MCF 10A (cell line): ENCODE measurements around the gene METTL2A. TPM values are rescaled to one million over a fixed set of nuclear protein-coding genes. Genes with fewer than 3 reads are reported as not detected.
"Not testable (repeated sequence)": the region's sequence is repeated elsewhere in the genome, so short reads cannot be mapped to it uniquely, and the experiment has no call there.

Experiments
- Bru-seq: library from RNA; stranded (reverse); fragments of 400-500 nt; gene quantifications from one replicate; lab custom pipeline; 2021; lab: Mats Ljungman, UMichigan
- BruChase-seq, 2 experiments: library from RNA; stranded (reverse); fragments of 400-500 nt; gene quantifications; one replicate each; lab custom pipeline; 2021; lab: Mats Ljungman, UMichigan
- BruUV-seq: library from RNA; stranded (reverse); fragments of 400-500 nt; replicated peaks from 2 replicates; lab custom pipeline; 2021; lab: Mats Ljungman, UMichigan
- CTCF ChIA-PET: fragments of 300-600 bp; sonication (Branson Sonifier 250); formaldehyde crosslinking; extraction: SDS; loops from one replicate; lab custom pipeline; 2021; ENCODE audit warnings: antibody characterized with exemption, inconsistent platforms; lab: Yijun Ruan, JAX
- POLR2A ChIA-PET: fragments of 300-600, 350-650 bp; sonication (Branson Sonifier 250); formaldehyde crosslinking; extraction: SDS; loops from one replicate; lab custom pipeline; 2020; ENCODE audit warnings: antibody characterized with exemption, inconsistent platforms; lab: Yijun Ruan, JAX
- DNase-seq: peaks from one replicate; pipeline ENCODE4 v3.0.0-alpha.2; 2018; ENCODE audit not compliant: unreplicated experiment
- H3K27ac Mint-ChIP-seq: one replicate; pipeline ENCODE4 v1.8.0; 2022; ENCODE audit warnings: mild to moderate bottlenecking, low read depth, mixed read lengths; ENCODE audit not compliant: unreplicated experiment
- H3K27me3 Mint-ChIP-seq: one replicate; pipeline ENCODE4 v1.8.0; 2022; ENCODE audit warnings: mixed read lengths; ENCODE audit not compliant: insufficient read depth, unreplicated experiment
- H3K36me3 Mint-ChIP-seq: one replicate; pipeline ENCODE4 v1.8.0; 2022; ENCODE audit warnings: mild to moderate bottlenecking, moderate library complexity, mixed read lengths; ENCODE audit not compliant: insufficient read depth, unreplicated experiment
- H3K4me1 Mint-ChIP-seq: one replicate; pipeline ENCODE4 v1.8.0; 2022; ENCODE audit warnings: mixed read lengths; ENCODE audit not compliant: insufficient read depth, unreplicated experiment
- H3K4me3 Mint-ChIP-seq: one replicate; pipeline ENCODE4 v1.8.0; 2022; ENCODE audit warnings: mild to moderate bottlenecking, moderate library complexity, mixed read lengths; ENCODE audit not compliant: unreplicated experiment
- H3K9me3 Mint-ChIP-seq: one replicate; pipeline ENCODE4 v1.8.0; 2022; ENCODE audit warnings: mixed read lengths; ENCODE audit not compliant: unreplicated experiment
- intact Hi-C: fragments of 100-400 bp; cut with micrococcal nuclease; formaldehyde crosslinking; loops from 2 replicates; pipeline ENCODE4 v1.14.1; 2022
- long read RNA-seq: library from polyadenylated mRNA; stranded (forward); transcript quantifications from one replicate; pipeline ENCODE4 v2.0.0, GENCODE V29; 2022
- total RNA-seq: library from RNA; stranded (reverse); gene quantifications from 2 replicates; pipeline ENCODE4 v1.2.3, GENCODE V29; 2022
- TF ChIP-seq, protein P1 (sequence below): fragments of 200-600 bp; IDR thresholded peaks from one replicate; pipeline ENCODE4 v1.8.0; 2022; ENCODE audit warnings: antibody characterized with exemption, mild to moderate bottlenecking; ENCODE audit not compliant: unreplicated experiment

The METTL2A gene, protein sequence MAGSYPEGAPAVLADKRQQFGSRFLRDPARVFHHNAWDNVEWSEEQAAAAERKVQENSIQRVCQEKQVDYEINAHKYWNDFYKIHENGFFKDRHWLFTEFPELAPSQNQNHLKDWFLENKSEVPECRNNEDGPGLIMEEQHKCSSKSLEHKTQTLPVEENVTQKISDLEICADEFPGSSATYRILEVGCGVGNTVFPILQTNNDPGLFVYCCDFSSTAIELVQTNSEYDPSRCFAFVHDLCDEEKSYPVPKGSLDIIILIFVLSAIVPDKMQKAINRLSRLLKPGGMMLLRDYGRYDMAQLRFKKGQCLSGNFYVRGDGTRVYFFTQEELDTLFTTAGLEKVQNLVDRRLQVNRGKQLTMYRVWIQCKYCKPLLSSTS
- total RNA-seq, result 25.4 and 28.0 TPM in 2 replicates
- percentile 77 among the genes with signal in this experiment for Bru-seq, nascent RNA
- percentile 78 among the genes with signal in this experiment for BruChase-seq, experiment 1, labeled RNA remaining after a 6-hour chase
- percentile 74 among the genes with signal in this experiment for BruChase-seq, experiment 2, labeled RNA remaining after a 2-hour chase
- long read RNA-seq, transcript METTL2A-201 (9 exons, 2,537 nt), result major isoform, 30 of 43 reads
- long read RNA-seq, transcript METTL2A-202 (8 exons, 1,556 nt), result minor isoform, 9 of 43 reads
- long read RNA-seq, partial matches to known transcripts, result 2 of 43 reads
- long read RNA-seq, other reads (novel, unspliced or antisense), result 2 of 43 reads

DNA sequence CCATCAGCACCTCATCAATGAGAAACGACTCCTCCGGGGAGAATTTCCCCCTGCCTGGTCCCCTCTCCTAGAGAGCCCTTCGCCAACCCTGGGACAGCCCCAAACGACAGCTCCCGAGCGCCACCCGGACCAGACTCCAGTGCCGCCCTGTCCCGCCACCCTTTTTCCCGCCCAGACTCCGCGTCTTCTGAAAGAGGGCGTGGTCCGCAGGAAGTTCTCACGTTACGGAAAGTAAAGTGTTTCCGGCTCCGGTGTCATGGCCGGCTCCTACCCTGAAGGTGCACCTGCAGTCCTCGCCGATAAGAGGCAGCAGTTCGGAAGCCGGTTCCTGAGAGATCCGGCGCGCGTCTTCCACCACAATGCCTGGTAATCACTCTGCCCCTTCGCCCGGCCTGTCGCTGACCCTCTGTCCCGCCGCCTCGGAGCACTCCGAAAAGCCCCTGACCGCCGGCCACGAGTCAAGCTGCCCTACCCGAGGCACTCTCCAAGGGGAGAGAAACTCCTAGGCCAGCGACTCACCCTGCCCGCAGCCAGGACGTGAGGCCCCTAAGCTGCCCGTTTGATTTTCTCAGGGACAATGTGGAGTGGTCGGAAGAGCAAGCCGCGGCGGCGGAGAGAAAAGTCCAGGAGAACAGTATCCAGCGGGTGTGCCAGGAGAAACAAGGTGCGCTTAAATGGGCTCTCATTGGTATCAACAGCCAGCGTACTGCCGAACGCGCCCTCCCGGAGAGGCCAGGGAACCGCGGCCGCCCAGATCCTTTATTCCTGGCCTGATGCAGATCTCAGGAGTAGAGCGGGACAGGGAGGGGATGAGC is at the start of gene METTL2A:
Gene METTL2A (plus strand): TSS at position 251 of the 815 bp plus-strand sequence. CDS start 6 bp downstream, at position 257.
- H3K36me3 Mint-ChIP-seq, result peaks cover 16% of the 10 kb centered on the region
- CTCF ChIA-PET, result interaction anchor here (0.7 kb wide), 1 partner anchor 169 kb away, joined by 3 read pairs; no protein-coding TSS in a partner anchor
- not testable (repeated sequence) for BruUV-seq

DNA sequence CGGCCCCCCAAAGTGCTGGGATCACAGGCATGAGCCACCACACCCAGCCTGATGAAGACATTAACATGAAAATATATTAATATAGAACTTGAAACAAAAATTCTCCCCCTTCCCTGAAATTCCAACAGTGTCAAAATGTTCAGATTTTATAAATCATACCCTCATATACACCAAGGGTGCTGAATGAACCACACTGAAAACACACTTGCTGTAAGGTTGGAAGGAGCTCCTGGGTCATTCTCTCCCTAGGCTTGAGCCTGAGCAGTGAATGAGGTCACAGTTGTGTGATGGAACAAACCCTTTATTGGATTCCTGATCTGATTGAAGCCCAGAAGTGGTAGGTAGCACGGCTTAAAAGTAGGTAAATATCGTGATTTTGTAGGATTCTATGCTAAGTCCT is 43.4 kb upstream of the METTL2A start, which contains the start of gene EFCAB3:
Gene EFCAB3 (plus strand): TSS at position 301 of the 400 bp plus-strand sequence. CDS start 2,427 bp downstream, outside the sequence.
- Mint-ChIP-seq H3K27me3 (peaks cover 59% of the 10 kb centered on the region), H3K4me3 (no peak within 1 kb of the TSS), H3K4me1 (no peaks in the 10 kb centered on the region), H3K36me3 (no peaks in the 10 kb centered on the region), H3K9me3 (no peaks in the 10 kb centered on the region), H3K27ac (no peak within 1 kb of the TSS)
- ChIA-PET CTCF (interaction anchor here (0.7 kb wide), 2 partner anchors 356 to 721 kb away, joined by 3 read pairs; no protein-coding TSS in a partner anchor), POLR2A (no interaction called here)
- BruUV-seq, result no TSS peak
- TF ChIP-seq, protein P1, sequence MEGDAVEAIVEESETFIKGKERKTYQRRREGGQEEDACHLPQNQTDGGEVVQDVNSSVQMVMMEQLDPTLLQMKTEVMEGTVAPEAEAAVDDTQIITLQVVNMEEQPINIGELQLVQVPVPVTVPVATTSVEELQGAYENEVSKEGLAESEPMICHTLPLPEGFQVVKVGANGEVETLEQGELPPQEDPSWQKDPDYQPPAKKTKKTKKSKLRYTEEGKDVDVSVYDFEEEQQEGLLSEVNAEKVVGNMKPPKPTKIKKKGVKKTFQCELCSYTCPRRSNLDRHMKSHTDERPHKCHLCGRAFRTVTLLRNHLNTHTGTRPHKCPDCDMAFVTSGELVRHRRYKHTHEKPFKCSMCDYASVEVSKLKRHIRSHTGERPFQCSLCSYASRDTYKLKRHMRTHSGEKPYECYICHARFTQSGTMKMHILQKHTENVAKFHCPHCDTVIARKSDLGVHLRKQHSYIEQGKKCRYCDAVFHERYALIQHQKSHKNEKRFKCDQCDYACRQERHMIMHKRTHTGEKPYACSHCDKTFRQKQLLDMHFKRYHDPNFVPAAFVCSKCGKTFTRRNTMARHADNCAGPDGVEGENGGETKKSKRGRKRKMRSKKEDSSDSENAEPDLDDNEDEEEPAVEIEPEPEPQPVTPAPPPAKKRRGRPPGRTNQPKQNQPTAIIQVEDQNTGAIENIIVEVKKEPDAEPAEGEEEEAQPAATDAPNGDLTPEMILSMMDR, result no peak
- DNase-seq, result no peak
- intact Hi-C loops, result no loop called here

More for the DNA sequence above, at the start of gene METTL2A:
- H3K4me3 Mint-ChIP-seq, result peak within 1 kb of the TSS; percentile 90
- peak within 1 kb of the TSS; percentile 94 for H3K27ac Mint-ChIP-seq
- TF ChIP-seq, protein P1, result peak; percentile 35
- H3K9me3 Mint-ChIP-seq, H3K27me3 Mint-ChIP-seq: not testable (repeated sequence)
- peaks cover 13% of the 10 kb centered on the region for H3K4me1 Mint-ChIP-seq
- POLR2A ChIA-PET, result interaction anchor here (0.6 to 1.2 kb wide), 5 partner anchors 51 to 453 kb away, joined by 3 to 4 read pairs (median 3); no protein-coding TSS in a partner anchor
- intact Hi-C loops, result loop anchor here (5.0 kb wide), 1 partner anchor 63 kb away; no protein-coding TSS in a partner anchor
- peak; percentile 89 for DNase-seq

DNA sequence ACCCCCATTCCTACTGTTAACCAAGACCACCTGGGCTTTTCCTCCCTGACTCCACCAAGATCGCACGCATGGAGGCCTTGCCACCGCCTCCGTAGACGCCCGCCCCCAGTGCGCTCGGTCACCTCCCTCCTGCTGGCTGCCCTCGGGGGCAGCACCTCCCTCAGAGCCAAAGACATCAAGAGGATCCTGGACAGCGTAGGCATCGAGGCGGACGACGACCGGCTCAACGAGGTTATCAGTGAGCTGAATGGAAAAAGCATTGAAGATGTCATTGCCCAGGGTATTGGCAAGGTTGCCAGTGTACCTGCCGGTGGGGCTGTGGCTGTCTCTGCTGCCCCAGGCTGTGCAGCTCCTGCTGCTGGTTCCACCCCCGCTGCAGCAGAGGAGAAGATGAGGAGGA is 42.1 kb upstream of the METTL2A start:
- no TSS peak for BruUV-seq
- no peak overlapping the region for H3K4me3 Mint-ChIP-seq
- H3K27me3 Mint-ChIP-seq, result peaks cover 50% of the 10 kb centered on the region
- no peaks in the 10 kb centered on the region for H3K36me3 Mint-ChIP-seq
- no peaks in the 10 kb centered on the region for H3K9me3 Mint-ChIP-seq
- H3K27ac Mint-ChIP-seq, result no peak overlapping the region
- ChIA-PET POLR2A (no interaction called here), CTCF (interaction anchor here (0.8 kb wide), 1 partner anchor 14 kb away, joined by 3 read pairs; no protein-coding TSS in a partner anchor)
- no peak for DNase-seq
- TF ChIP-seq, protein P1, result no peak
- H3K4me1 Mint-ChIP-seq, result no peaks in the 10 kb centered on the region
- intact Hi-C loops, result no loop called here
